Fibroblast of skin of scalp (primary cell): ENCODE measurements around the gene COX7A2.

ENCODE experiments used
- DNase-seq: peaks from one replicate; pipeline ENCODE4 v3.0.0-alpha.2; 2013

The COX7A2 gene

GRCh38 chr6:75268121-75268987 lies 24.8 kb upstream of the COX7A2 start:
- no peak for DNase-seq

GRCh38 chr6:75267461-75267860 lies 23.9 kb upstream of the COX7A2 start:
- no peak for DNase-seq

- DNase-seq: peak; percentile 57
These were observed 23.2 kb upstream of the COX7A2 start for GRCh38 chr6:75266716-75267291.

- DNase-seq: no peak
These were observed 19.8 kb upstream of the COX7A2 start for GRCh38 chr6:75263401-75263750.

- DNase-seq: no peak
These were observed 19.3 kb upstream of the COX7A2 start for GRCh38 chr6:75262716-75263400.

GRCh38 chr6:75261299-75261698 lies 17.7 kb upstream of the COX7A2 start:
- DNase-seq: no peak

GRCh38 chr6:75257343-75258087 lies 13.9 kb upstream of the COX7A2 start:
- no peak for DNase-seq

- DNase-seq: no peak
These were observed 7.0 kb upstream of the COX7A2 start for GRCh38 chr6:75250552-75250951.

GRCh38 chr6:75249837-75250236 lies 6.2 kb upstream of the COX7A2 start:
- DNase-seq: no peak

GRCh38 chr6:75246386-75246785 lies 2.8 kb upstream of the COX7A2 start:
- DNase-seq: no peak

- DNase-seq: no peak
These were observed 523 bp upstream of the COX7A2 start for GRCh38 chr6:75244063-75244584.

GRCh38 chr6:75236630-75237029 lies 7.0 kb downstream of the COX7A2 start:
- no peak for DNase-seq

GRCh38 chr6:75235271-75235670 lies 8.3 kb downstream of the COX7A2 start:
- no peak for DNase-seq

- no peak for DNase-seq
These were observed 9.3 kb downstream of the COX7A2 start for GRCh38 chr6:75234126-75234865.

- DNase-seq: no peak
These were observed 10.4 kb downstream of the COX7A2 start for GRCh38 chr6:75233092-75233615.

GRCh38 chr6:75230484-75231325 lies 12.9 kb downstream of the COX7A2 start:
- DNase-seq: peak; percentile 78

- no peak for DNase-seq
These were observed 19.2 kb downstream of the COX7A2 start for GRCh38 chr6:75224303-75224926.

GRCh38 chr6:75223428-75223827 lies 20.2 kb downstream of the COX7A2 start:
- no peak for DNase-seq

- no peak for DNase-seq
These were observed 21.3 kb downstream of the COX7A2 start for GRCh38 chr6:75222261-75222660.

GRCh38 chr6:75221116-75221515 lies 22.5 kb downstream of the COX7A2 start:
- no peak for DNase-seq
